Stomach smooth muscle (tissue), 2 donors: ENCODE data around the gene SNHG17.
A peak's percentile ranks its signal among the peaks of the same experiment; 100 is the strongest.
"Not testable (repeated sequence)": the region's sequence is repeated elsewhere in the genome, so short reads cannot be mapped to it uniquely, and the experiment has no call there.

Experiments used
- H3K27ac ChIP-seq: one replicate; pipeline ENCODE4 v1.7.0; 2013; ENCODE audit warnings: mild to moderate bottlenecking, low read length, inconsistent platforms
- H3K27me3 ChIP-seq, 2 donors: one replicate each; pipeline ENCODE4 v1.7.0; 2013; ENCODE audit warnings: low read length in 2 of 2; ENCODE audit not compliant: insufficient read depth in 2 of 2, control insufficient read depth in 1 of 2
- H3K36me3 ChIP-seq, 2 donors: one replicate each; pipeline ENCODE4 v1.7.0; 2013; ENCODE audit warnings: low read length in 2 of 2; ENCODE audit not compliant: control insufficient read depth in 2 of 2, insufficient read depth in 2 of 2
- H3K4me1 ChIP-seq: one replicate; pipeline ENCODE4 v1.7.0; 2013; ENCODE audit warnings: low read length; ENCODE audit not compliant: control insufficient read depth, insufficient read depth
- H3K4me3 ChIP-seq, 2 donors: one replicate each; pipeline ENCODE4 v1.7.0; 2013; ENCODE audit warnings: low read length in 2 of 2
- H3K9ac ChIP-seq, 2 donors: one replicate each; pipeline ENCODE4 v1.7.0; 2013; ENCODE audit warnings: low read length in 2 of 2, mild to moderate bottlenecking in 1 of 2
- H3K9me3 ChIP-seq, 2 donors: one replicate each; pipeline ENCODE4 v1.7.0; 2013; ENCODE audit warnings: low read length in 2 of 2; ENCODE audit not compliant: control insufficient read depth in 2 of 2
- donor health status: healthy.
- donor health status: Pancreatic carcinoma.

The SNHG17 gene

GRCh38 chr20:38447251-38447661 lies 12.1 kb upstream of the SNHG17 start:
- Histone ChIP-seq H3K4me3 (peak overlapping the region; percentile 85 to 96), H3K27ac (peak overlapping the region; percentile 74), H3K4me1 (peaks cover 11% of the 10 kb centered on the region), H3K9me3 (no peaks in the 10 kb centered on the region), H3K36me3 (peaks cover 8 to 17% of the 10 kb centered on the region in 2 donors), H3K27me3 (no peaks in the 10 kb centered on the region), H3K9ac (peak overlapping the region; percentile 97)

GRCh38 chr20:38446441-38447209 lies 11.5 kb upstream of the SNHG17 start:
- H3K9ac ChIP-seq = peak overlapping the region; percentile 97
- H3K4me3 ChIP-seq = peak overlapping the region; percentile 85 to 96
- H3K36me3 ChIP-seq = peaks cover 8 to 16% of the 10 kb centered on the region in 2 donors
- H3K27ac ChIP-seq = peak overlapping the region; percentile 74
- H3K27me3 ChIP-seq = no peaks in the 10 kb centered on the region
- H3K9me3 ChIP-seq = no peaks in the 10 kb centered on the region
- peaks cover 11% of the 10 kb centered on the region for H3K4me1 ChIP-seq

- Histone ChIP-seq H3K27ac (peak overlapping the region; percentile 74), H3K4me3 (peak overlapping the region; percentile 85 to 96), H3K27me3 (no peaks in the 10 kb centered on the region), H3K9me3 (no peaks in the 10 kb centered on the region), H3K9ac (peak overlapping the region in 1 of 2 donors; percentile 97), H3K36me3 (peaks cover 8 to 16% of the 10 kb centered on the region in 2 donors), H3K4me1 (peaks cover 11% of the 10 kb centered on the region)
Measured at GRCh38 chr20:38445901-38446425, 10.8 kb upstream of the SNHG17 start.

DNA sequence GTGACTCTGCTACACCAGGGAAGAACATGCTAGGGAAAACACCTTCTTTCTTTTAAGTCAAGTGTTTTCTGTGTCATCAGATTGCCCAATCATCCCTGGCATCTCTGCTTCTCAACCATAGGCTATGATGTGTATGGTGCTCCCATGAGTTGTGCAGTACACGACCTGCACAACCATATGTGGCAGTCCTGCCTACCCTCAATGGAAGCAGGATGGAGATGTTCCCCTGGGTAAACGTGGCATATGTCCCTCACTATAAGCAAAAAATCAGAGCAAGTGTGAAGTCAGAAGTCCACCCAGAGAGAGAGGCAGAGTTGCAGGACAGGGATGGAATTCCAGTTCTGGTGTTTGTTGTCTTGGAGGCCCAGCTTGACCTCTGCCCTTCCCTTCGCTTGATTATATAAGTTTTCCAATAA lies 10.3 kb upstream of the SNHG17 start:
- Histone ChIP-seq H3K9me3 (no peaks in the 10 kb centered on the region), H3K27ac (no peak overlapping the region), H3K9ac (no peak overlapping the region), H3K4me1 (peaks cover 11% of the 10 kb centered on the region), H3K4me3 (no peak overlapping the region), H3K36me3 (peaks cover 8 to 16% of the 10 kb centered on the region in 2 donors), H3K27me3 (no peaks in the 10 kb centered on the region)

GRCh38 chr20:38441916-38442315 lies 6.8 kb upstream of the SNHG17 start:
- Histone ChIP-seq H3K9me3 (no peaks in the 10 kb centered on the region), H3K27ac (no peak overlapping the region), H3K9ac (no peak overlapping the region), H3K4me3 (no peak overlapping the region), H3K36me3 (no peaks in the 10 kb centered on the region), H3K27me3 (no peaks in the 10 kb centered on the region), H3K4me1 (peaks cover 4% of the 10 kb centered on the region)

DNA sequence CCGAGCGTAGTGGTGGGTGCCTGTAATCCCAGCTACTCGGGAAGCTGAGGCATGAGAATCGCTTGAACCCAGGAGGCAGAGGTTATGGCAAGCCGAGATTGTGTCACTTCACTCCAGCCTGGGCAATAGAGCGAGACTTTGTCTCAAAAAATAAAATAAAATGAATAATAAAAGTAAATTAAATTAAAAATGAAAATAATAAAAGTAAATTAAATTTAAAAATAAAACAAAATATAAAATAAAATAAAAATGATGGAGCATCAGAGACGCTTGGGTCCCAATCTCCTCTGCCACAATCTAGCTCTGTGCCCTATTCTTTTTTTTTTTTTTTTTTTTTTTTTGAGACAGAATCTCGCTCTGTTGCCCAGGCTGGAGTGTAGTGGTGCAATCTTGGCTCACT lies 6.0 kb upstream of the SNHG17 start:
- not testable (repeated sequence) for H3K36me3 ChIP-seq, H3K9ac ChIP-seq, H3K4me3 ChIP-seq, H3K27me3 ChIP-seq, H3K4me1 ChIP-seq, H3K27ac ChIP-seq, H3K9me3 ChIP-seq

DNA sequence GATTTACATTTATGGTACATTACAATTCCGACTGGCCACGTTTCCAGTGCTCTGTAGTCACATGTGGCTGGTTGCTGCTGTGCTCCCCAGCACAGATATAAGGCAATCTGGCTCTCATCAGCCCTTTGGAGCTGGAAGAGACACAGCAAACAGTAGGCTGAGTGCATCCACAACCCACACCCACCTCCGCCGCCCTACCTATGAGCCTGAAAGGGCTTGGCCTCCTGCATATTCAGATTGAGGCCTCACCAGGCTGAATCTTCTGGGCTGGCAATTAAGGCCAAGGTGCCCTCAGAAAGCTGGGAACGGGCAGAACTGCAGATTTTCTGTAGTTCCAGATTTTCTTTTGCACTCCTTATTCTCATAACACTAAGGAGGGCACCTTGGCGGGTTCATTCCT lies 2.7 kb upstream of the SNHG17 start:
- Histone ChIP-seq H3K4me3 (no peak overlapping the region), H3K9me3 (no peaks in the 10 kb centered on the region), H3K27ac (no peak overlapping the region), H3K36me3 (peaks cover 8 to 9% of the 10 kb centered on the region in 2 donors), H3K27me3 (no peaks in the 10 kb centered on the region), H3K9ac (no peak overlapping the region), H3K4me1 (peaks cover 17% of the 10 kb centered on the region)

DNA sequence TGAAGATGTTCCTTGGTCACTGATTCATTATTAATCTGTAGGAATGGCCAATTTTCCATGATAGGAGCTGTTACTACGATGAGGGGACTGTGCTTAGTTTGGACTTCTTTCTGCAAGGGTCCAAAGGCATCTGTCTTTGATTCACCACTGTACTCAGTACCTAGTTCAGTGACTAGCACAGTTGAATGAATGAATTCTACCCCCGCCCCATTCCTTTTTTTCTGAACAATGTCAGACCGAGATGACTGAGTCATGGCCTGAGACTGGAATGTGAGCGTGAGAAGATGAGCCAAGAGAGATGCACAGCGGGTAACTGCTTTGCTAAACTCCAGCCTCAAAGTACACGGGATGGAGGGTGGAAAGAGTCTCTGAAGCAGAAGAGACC lies 419 bp upstream of the SNHG17 start:
- Histone ChIP-seq H3K4me1 (peaks cover 20% of the 10 kb centered on the region), H3K27me3 (no peaks in the 10 kb centered on the region), H3K9me3 (no peaks in the 10 kb centered on the region), H3K27ac (no peak overlapping the region), H3K36me3 (peaks cover 21 to 28% of the 10 kb centered on the region in 2 donors), H3K9ac (no peak overlapping the region), H3K4me3 (no peak overlapping the region)

- Histone ChIP-seq H3K4me1 (peaks cover 20% of the 10 kb centered on the region), H3K27me3 (no peaks in the 10 kb centered on the region), H3K36me3 (peaks cover 29 to 34% of the 10 kb centered on the region in 2 donors), H3K4me3 (peak overlapping the region; percentile 72 to 86), H3K27ac (peak overlapping the region; percentile 76), H3K9ac (peak overlapping the region; percentile 84 to 90), H3K9me3 (no peaks in the 10 kb centered on the region)
Measured at GRCh38 chr20:38434301-38434741, 807 bp downstream of the SNHG17 start.

GRCh38 chr20:38433304-38433972 lies 1.7 kb downstream of the SNHG17 start:
- H3K27me3 ChIP-seq = no peaks in the 10 kb centered on the region
- H3K9ac ChIP-seq = peak overlapping the region; percentile 84 to 90
- H3K4me3 ChIP-seq = peak overlapping the region; percentile 72 to 86
- H3K27ac ChIP-seq = no peak overlapping the region
- peaks cover 38 to 43% of the 10 kb centered on the region in 2 donors for H3K36me3 ChIP-seq
- no peaks in the 10 kb centered on the region for H3K9me3 ChIP-seq
- peaks cover 20% of the 10 kb centered on the region for H3K4me1 ChIP-seq
